COLO829 (cell line): ENCODE measurements around the gene SEPTIN7.

ENCODE experiments used
- DNase-seq: peaks from one replicate; pipeline ENCODE4 v3.0.0; 2012; ENCODE audit warnings: low spot score

SEPTIN7 gene

GRCh38 chr7:35839860-35840854 lies 39.3 kb downstream of the SEPTIN7 start:
- no peak for DNase-seq

- DNase-seq = no peak
These were observed 46.1 kb downstream of the SEPTIN7 start for GRCh38 chr7:35846816-35847412.

DNA sequence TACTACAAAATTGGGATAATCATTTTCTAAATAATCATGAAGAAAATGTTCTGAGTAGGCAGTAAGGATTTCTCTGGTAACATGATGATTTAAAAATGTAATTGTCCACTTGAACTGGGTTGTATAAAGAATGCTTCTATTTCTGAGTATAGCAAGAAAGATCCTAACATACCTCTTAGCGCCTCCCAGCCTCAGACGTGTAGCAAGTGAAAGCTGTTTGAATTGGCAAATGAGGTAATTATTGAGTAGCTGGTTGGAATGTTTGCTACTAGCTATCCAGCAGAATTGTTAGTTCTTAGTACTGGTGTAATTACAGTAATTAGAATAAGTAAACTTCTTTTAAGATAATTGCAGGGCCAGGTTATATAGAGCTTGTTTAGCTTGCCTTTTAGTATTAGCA lies 47.9 kb downstream of the SEPTIN7 start:
- no peak for DNase-seq

- no peak for DNase-seq
These were observed 48.4 kb downstream of the SEPTIN7 start for GRCh38 chr7:35849158-35849831.

DNA sequence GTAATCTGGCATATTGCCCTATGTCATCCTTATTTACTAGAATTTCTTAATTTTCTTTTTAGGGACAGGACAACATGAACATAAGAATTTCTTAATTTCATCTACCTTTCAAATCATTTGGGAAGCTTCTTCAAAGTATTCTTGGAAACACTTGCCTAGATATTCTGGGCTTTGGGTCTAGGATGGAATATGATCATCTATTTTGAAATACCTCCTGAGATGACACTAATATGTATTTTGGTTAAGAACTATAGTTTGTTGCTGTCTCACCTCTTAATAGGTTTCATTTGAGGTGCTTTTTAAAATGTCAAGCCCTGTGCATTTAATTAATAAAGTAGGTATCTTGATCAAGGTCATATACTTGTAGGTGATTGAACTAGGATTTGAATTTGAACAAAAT lies 49.1 kb downstream of the SEPTIN7 start:
- DNase-seq = no peak
